Transverse colon (tissue), 4 donors: ENCODE measurements around the gene PSME1. TPM values are rescaled to one million over a fixed set of nuclear protein-coding genes. Genes with fewer than 3 reads are reported as not detected.
"Not testable (repeated sequence)": the region's sequence is repeated elsewhere in the genome, so short reads cannot be mapped to it uniquely, and the experiment has no call there.

ENCODE experiments used
- DNase-seq: peaks from one replicate; pipeline ENCODE4 v3.0.0-alpha.2; 2019
- H3K27ac ChIP-seq, 4 donors: fragments of 200-600 bp; sonication (generic); 2 replicates each; pipeline ENCODE4 v1.5.1; 2016 to 2018; ENCODE audit warnings: inconsistent platforms in 4 of 4
- H3K27me3 ChIP-seq: fragments of 200-600 bp; sonication (generic); 2 replicates; pipeline ENCODE4 v1.5.1; 2017; ENCODE audit warnings: inconsistent platforms
- H3K36me3 ChIP-seq, 4 donors: fragments of 200-600 bp; sonication (generic); 2 replicates each; pipeline ENCODE4 v1.5.1; 2017 to 2019; ENCODE audit warnings: inconsistent platforms in 4 of 4
- H3K4me1 ChIP-seq, 4 donors: fragments of 200-600 bp; sonication (generic); 2 replicates each; pipeline ENCODE4 v1.5.1; 2017 to 2020; ENCODE audit warnings: inconsistent platforms in 4 of 4
- H3K4me3 ChIP-seq, 4 donors: fragments of 200-600 bp; sonication (generic); 1 replicate in 1 of 4; 2 replicates in 3 of 4; pipeline versions ENCODE4 v1.5.1 to v1.6.1; 2017 to 2019; ENCODE audit warnings: inconsistent platforms in 4 of 4
- H3K9me3 ChIP-seq, 2 donors: fragments of 200-600 bp; sonication (generic); 2 replicates each; pipeline ENCODE4 v1.5.1; 2017 to 2019; ENCODE audit warnings: inconsistent platforms in 2 of 2
- EP300 ChIP-seq: sonication (generic); formaldehyde crosslinking; IDR thresholded peaks from one replicate; pipeline ENCODE4 v1.6.1; 2017; ENCODE audit warnings: antibody characterized with exemption, low read depth
- POLR2A ChIP-seq: fragments of 450-650 bp; IDR thresholded peaks from one replicate; pipeline ENCODE4 v1.6.1; 2016; ENCODE audit warnings: antibody characterized with exemption, mild to moderate bottlenecking, moderate library complexity
- POLR2AphosphoS5 ChIP-seq, 3 donors: sonication (generic); formaldehyde crosslinking; IDR thresholded peaks; one replicate each; pipeline ENCODE4 v1.6.1; 2016; ENCODE audit warnings: antibody characterized with exemption in 3 of 3
- WGBS, 2 donors: methylation state at CpG; one replicate each; pipeline ENCODE4 v1.1.5; 2018; ENCODE audit warnings: low coverage in 1 of 2; 5-methylcytosine and 5-hydroxymethylcytosine counted together
- in situ Hi-C, 4 donors: fragments of 200-750 bp; cut with MboI; loops; one replicate each; pipeline versions ENCODE4 v1.15.0 to v1.15.1; 2017; ENCODE audit warnings: low sequenced_read_pairs in 3 of 4, low pct_ligation_motif_present in 1 of 4, low pct_unique_long_range_greater_than_20kb in 1 of 4
- intact Hi-C: fragments of 100-400 bp; cut with DNase I; formaldehyde crosslinking; loops from one replicate; pipeline ENCODE4 v1.15.1; 2023; ENCODE audit warnings: low total_unique reads
- total RNA-seq, 4 donors: library from RNA; depleted of rRNA; stranded (reverse); fragments of >200 nt; gene quantifications; one replicate each; pipeline ENCODE4 v1.1.0, GENCODE V29; 2016
- TF ChIP-seq, protein P1 (sequence below), 5 experiments: fragments of 200-600 bp in 3 of 5; fragments of 450-650 bp in 2 of 5; sonication (generic) in 3 of 5; IDR thresholded peaks; 1 replicate in 2 of 5; 2 replicates in 3 of 5; pipeline ENCODE4 v1.5.1; 2016 to 2017; ENCODE audit warnings: antibody characterized with exemption in 5 of 5, inconsistent platforms in 3 of 5, mild to moderate bottlenecking in 2 of 5, moderate library complexity in 1 of 5

The PSME1 gene
- total RNA-seq, 4 donors from 2014 or later = 38.8 to 198 (median 132) TPM

DNA sequence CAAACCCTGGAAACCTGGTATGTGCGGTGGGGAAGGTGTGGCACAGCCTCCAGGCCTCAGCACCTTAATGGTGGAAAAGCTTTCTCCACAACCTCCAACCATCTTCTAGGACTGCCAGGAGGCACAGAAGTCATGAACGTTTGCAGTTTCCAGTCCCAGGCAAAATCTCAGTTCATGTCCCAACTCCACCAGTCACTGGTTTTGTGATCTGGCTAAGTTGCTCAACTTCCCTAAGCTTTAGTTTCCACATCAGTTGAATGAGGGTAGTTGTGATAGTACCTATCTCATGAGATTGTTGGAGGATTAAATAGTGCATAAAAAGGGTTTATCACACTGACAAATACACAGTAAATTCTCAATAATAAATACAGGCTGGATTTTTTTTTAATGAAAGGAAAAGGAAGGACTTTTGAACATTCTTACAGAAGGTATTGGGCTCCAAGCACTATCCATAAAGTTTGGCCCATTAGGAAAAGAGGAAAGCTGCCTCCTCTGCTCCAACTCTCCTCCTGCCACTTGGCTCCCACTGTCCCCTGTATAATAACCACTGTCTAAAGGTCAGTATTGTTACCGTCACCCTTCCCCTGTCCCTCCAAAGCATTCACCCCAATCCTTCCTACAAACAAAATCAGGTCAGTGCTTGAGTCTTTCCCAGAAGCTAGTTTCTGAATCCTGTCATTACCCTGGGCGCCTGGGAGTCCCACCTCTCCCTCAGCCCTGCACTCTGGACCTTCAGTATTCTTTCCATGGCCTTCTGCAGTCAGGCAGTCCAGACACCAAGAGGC, 35.6 kb upstream of the PSME1 start:
- in situ Hi-C loops (no loop called here), intact Hi-C loops (loop anchor here (10.0 kb wide), 1 partner anchor 54 kb away; no protein-coding TSS in a partner anchor)
- no peak for TF ChIP-seq POLR2A
- TF ChIP-seq, protein P1, sequence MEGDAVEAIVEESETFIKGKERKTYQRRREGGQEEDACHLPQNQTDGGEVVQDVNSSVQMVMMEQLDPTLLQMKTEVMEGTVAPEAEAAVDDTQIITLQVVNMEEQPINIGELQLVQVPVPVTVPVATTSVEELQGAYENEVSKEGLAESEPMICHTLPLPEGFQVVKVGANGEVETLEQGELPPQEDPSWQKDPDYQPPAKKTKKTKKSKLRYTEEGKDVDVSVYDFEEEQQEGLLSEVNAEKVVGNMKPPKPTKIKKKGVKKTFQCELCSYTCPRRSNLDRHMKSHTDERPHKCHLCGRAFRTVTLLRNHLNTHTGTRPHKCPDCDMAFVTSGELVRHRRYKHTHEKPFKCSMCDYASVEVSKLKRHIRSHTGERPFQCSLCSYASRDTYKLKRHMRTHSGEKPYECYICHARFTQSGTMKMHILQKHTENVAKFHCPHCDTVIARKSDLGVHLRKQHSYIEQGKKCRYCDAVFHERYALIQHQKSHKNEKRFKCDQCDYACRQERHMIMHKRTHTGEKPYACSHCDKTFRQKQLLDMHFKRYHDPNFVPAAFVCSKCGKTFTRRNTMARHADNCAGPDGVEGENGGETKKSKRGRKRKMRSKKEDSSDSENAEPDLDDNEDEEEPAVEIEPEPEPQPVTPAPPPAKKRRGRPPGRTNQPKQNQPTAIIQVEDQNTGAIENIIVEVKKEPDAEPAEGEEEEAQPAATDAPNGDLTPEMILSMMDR (IDR thresholded peaks at IDR 0.05) = no peak
- no peak for TF ChIP-seq POLR2AphosphoS5 (IDR thresholded peaks at IDR 0.05)
- no peak for TF ChIP-seq EP300
- 83 to 90% methylated on average over 1 to 4 of the region's 4 CpGs for WGBS, 2 donors
- H3K4me1 ChIP-seq = peaks cover 0 to 6% (median under 1%) of the 10 kb centered on the region in 4 donors
- H3K9me3 ChIP-seq = no peaks in the 10 kb centered on the region
- H3K4me3 ChIP-seq = no peak overlapping the region
- no peak overlapping the region for H3K27ac ChIP-seq
- DNase-seq = no peak
- peaks cover 0 to 9% (median 0%) of the 10 kb centered on the region in 4 donors for H3K36me3 ChIP-seq
- H3K27me3 ChIP-seq = no peaks in the 10 kb centered on the region

GRCh38 chr14:24100982-24101494, 35.0 kb upstream of the PSME1 start:
- Histone ChIP-seq H3K27me3 (no peaks in the 10 kb centered on the region), H3K27ac (no peak overlapping the region), H3K36me3 (peaks cover 0 to 9% (median 0%) of the 10 kb centered on the region in 4 donors), H3K4me1 (no peaks in the 10 kb centered on the region), H3K9me3 (no peaks in the 10 kb centered on the region), H3K4me3 (no peak overlapping the region)
- no peak for TF ChIP-seq POLR2A
- no peak for TF ChIP-seq POLR2AphosphoS5 (IDR thresholded peaks at IDR 0.05)
- TF ChIP-seq, protein P1 (IDR thresholded peaks at IDR 0.05) = no peak
- no peak for TF ChIP-seq EP300
- DNase-seq = no peak
- intact Hi-C loops = loop anchor here (10.0 kb wide), 1 partner anchor 54 kb away; no protein-coding TSS in a partner anchor
- 93% methylated on average over 3 of the region's 3 CpGs; no CpG with 5 or more reads in 1 of the 2 donors for WGBS, 2 donors
- in situ Hi-C loops = no loop called here

- TF ChIP-seq EP300 (no peak), POLR2A (no peak), POLR2AphosphoS5 (IDR thresholded peaks at IDR 0.05) (no peak)
- TF ChIP-seq, protein P1 (IDR thresholded peaks at IDR 0.05) = no peak
- Histone ChIP-seq H3K27me3 (no peaks in the 10 kb centered on the region), H3K4me3 (no peak overlapping the region), H3K36me3 (peaks cover 0 to 9% (median 0%) of the 10 kb centered on the region in 4 donors), H3K9me3 (no peaks in the 10 kb centered on the region), H3K27ac (no peak overlapping the region), H3K4me1 (no peaks in the 10 kb centered on the region)
- in situ Hi-C loops (no loop called here), intact Hi-C loops (loop anchor here (10.0 kb wide), 1 partner anchor 52 kb away; no protein-coding TSS in a partner anchor)
- no peak for DNase-seq
- 64 to 95% methylated on average over 2 to 7 of the region's 7 CpGs for WGBS, 2 donors
Measured at GRCh38 chr14:24102357-24103048, 33.5 kb upstream of the PSME1 start.

GRCh38 chr14:24103451-24103850, 32.5 kb upstream of the PSME1 start:
- 95% methylated on average over 12 of the region's 13 CpGs; no CpG with 5 or more reads in 1 of the 2 donors for WGBS, 2 donors
- in situ Hi-C loops (no loop called here), intact Hi-C loops (loop anchor here (10.0 kb wide), 1 partner anchor 51 kb away; no protein-coding TSS in a partner anchor)
- Histone ChIP-seq H3K27me3 (no peaks in the 10 kb centered on the region), H3K27ac (no peak overlapping the region), H3K4me3 (no peak overlapping the region), H3K4me1 (peaks cover 0 to 2% (median 0%) of the 10 kb centered on the region in 4 donors), H3K36me3 (peaks cover 0 to 9% (median 0%) of the 10 kb centered on the region in 4 donors), H3K9me3 (no peaks in the 10 kb centered on the region)
- TF ChIP-seq POLR2A = no peak
- no peak for TF ChIP-seq POLR2AphosphoS5 (IDR thresholded peaks at IDR 0.05)
- no peak for DNase-seq

DNA sequence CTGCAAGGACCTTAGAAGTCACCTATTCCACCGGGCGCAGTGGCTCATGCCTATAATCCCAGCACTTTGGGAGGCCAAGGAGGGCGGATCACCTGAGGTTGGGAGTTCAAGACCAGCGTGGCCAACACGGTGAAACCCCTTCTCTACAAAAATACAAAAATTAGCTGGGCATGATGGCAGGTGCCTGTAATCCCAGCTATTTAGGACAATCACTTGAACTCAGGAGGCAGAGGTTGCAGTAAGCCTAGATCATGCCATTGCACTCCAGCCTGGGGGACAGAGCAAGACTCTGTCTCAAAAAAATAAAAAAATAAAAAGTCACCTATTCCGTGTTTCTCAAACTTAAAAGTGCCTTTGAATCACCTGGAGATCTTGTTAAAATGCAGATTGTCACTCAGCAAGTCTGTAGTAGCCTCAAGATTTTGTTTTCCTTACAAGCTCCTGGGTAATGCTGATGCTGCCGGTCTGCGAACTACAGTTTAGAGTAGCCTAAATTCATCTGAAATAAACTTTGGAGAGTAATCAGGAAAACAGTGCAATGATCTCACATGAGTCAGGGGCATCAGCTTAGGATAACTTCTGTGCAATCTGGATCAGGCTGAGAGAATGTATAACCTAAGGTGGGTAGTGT, 30.3 kb upstream of the PSME1 start:
- H3K4me3 ChIP-seq, H3K27ac ChIP-seq, H3K9me3 ChIP-seq, H3K36me3 ChIP-seq, DNase-seq, in situ Hi-C loops, H3K27me3 ChIP-seq: not testable (repeated sequence)
- WGBS, 2 donors = 84 to 86% methylated on average over 3 to 8 of the region's 8 CpGs
- peaks cover 0 to 19% (median 8%) of the 10 kb centered on the region in 4 donors for H3K4me1 ChIP-seq
- intact Hi-C loops = loop anchor here (5.0 to 10.0 kb wide), 2 partner anchors 43 to 49 kb away; no protein-coding TSS in a partner anchor
